NCI-H345 treated with DMSO at 0.1 percent for 48 hours (cell line): ENCODE data around the gene CEBPA.
"Not testable (repeated sequence)": the region's sequence is repeated elsewhere in the genome, so short reads cannot be mapped to it uniquely, and the experiment has no call there.

Experiments used
- DNase-seq: peaks from one replicate; lab custom pipeline; 2025; ENCODE audit not compliant: unreplicated experiment; lab: John Stamatoyannopoulos, UW

The CEBPA gene

GRCh38 chr19:33301144-33301899 is 1.0 kb downstream of the CEBPA start:
- DNase-seq: no peak

- no peak for DNase-seq
These were observed 1.5 kb downstream of the CEBPA start for GRCh38 chr19:33300894-33301143.

- DNase-seq: no peak
These were observed 2.1 kb downstream of the CEBPA start for GRCh38 chr19:33300009-33300893.

DNA sequence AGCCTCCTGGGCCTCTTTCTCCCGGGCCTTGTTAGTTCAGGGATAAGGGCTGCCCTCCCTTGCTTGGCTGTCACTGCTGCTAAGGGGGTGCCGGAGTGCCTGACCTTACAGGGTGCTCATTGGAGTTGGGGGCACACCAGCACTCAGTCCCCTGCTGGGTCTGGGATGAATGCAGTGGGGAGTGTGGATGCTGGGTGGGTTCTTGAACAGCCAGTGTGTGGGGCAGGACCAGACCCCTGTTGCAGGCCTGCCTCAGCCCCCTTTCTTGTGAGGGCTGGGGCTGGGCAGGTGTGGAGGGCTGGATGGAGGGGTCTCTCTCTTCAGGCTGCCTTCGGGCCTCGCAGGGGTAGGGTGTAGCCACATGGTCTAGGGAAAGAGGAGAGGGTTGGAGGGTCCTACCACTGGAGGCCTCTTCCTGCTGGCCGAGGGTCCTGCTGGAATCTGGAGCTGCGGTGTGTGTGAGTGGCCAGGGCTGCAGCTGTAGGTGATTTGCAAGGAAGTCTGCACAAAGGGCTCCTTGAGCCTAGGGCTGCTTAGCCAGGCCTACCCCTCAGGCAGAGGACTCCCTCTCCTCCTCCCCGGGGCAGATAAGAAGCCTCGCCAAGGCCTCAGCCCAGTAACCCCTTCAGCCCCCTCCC is 3.2 kb downstream of the CEBPA start:
- no peak for DNase-seq

- DNase-seq: no peak
These were observed 4.0 kb downstream of the CEBPA start for GRCh38 chr19:33298146-33298911.

DNA sequence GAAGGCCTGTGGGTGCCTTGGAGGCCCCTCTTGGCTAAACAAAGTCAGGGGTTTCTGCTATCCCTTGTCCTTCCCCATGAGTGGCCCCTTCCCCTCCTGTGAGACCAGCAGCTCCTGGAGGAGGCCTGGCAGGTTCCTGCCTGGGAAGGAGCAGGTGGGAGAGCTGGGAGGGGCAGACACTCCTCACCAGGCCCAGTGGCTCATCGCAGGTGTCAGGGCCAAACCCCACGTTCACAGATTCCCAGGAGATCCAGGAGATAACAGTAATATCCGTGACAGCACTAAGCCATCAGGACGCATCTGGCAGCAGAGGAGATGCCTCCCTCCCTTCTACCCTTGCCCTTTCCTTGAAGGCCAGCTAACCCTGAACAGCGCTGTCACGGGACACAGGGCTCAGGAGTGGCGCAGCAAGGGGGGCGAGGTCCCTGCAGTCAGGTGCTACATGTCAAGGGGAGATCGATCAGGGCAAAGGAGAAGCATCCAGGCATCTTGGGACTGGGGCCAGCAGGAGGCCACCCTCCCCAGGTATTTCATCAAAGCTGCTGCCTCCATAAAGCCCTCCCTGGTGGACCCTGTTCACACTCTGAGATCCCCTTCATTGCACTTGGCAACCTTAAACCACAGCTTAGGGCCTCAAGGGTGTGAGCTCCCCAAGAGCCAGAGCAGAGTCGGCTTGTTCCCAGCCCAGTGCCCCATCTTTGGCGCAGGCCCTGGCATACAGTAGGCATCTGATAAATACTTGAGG is 4.8 kb downstream of the CEBPA start:
- DNase-seq: no peak

DNA sequence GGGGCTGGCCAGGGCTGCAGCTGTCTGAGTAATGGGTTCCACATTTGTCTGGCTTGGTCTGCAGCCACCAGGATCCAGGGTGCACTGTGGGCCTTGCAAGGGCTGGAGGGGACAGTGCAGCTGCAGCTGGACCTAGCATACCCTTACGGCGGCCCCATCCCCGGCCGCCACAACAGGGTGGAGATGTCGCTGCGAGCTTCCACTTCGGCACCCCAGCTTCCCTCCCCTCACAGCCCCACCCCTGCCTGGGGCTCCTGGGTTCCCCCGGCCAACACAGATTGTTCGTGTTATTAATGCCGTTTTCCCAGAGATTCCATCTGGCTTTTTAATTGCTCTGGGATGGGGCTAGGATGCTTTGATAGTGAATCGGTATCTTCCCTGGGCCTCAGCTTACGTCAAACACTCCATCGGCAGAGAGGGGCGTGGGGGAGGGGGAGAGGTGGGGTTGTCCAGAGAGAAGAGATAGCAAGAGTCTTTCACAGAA is 5.8 kb downstream of the CEBPA start:
- no peak for DNase-seq

DNA sequence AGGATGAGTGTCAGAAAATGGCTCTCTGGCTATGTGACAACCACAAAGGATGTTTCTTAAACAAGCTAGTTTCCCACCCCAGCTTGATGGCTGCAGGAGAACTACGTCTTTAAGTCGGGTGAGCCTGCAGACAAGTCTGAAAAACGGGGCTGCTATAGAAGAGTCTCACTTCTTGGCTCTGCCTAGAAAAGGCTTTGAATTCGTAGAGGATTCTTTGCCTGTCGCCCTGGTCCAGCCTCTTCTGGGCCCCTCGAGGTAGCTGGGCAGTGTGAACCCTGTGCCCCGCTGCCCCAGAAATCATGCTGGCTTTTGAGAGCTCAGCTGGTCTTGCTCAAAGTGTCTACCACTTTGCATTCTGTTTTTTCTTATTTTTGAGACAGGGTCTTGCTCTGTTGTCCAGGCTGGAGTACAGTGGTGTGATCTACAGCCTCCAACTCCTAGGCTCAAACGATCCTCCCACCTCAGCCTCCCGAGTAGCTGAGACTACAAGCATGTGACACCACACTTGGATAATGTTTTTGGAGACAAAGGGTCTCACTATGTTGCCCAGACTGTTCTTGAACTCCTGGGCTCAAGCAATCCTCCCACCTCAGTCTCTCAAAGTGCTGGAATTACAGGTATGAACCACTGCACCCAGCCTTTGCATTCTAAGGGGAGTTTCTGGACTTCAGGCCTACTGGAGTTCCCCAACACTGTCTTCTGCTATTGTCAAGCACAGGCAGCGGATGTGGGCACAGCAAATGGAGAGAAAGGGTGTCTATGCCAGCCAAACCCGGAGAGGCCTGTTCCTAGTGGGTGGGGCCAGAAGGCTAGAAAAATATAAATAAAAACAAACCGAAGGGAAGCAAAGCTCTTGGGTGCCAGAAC is 6.5 kb downstream of the CEBPA start:
- no peak for DNase-seq

- DNase-seq: not testable (repeated sequence)
These were observed 7.3 kb downstream of the CEBPA start for GRCh38 chr19:33295046-33295445.

GRCh38 chr19:33294058-33294798 is 8.1 kb downstream of the CEBPA start:
- no peak for DNase-seq

DNA sequence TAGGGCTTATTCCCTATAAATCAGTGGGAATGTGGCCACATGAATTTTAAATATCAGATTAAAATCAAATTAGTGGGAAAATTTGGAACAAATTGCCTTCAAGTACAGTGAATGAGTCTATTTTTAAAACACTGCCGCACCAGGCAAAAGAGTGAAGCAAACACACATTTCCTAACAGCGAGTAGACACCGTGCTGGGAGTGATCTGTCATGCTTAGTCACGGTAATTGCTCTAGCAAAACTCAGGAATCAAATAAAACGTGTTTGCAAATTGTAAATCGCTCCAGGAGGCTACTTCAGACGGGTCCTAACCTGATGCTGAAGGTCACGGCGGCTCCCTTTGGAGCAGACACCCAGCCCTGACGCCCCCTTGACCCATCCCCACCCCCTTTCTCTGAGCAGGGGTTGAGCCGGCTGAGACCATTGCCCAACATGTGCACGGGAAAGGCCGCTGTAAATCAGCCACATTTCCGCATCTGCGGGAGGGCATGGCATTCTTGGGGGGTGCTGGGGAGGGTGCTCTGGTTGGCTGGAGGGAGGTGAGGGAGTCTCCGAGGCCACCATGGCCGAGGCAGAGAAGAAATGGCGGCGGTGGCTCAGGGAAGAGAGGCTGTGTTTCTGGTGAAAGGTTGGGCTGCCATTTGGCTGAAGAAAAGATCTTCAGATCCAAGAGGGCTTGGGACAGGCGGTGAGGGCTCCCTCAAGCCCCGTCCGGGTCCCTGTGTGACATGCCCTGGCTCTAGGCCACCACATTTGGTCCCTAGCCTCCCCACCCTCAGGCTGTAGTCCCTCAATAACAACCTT is 8.9 kb downstream of the CEBPA start:
- peak; percentile 87 for DNase-seq

DNA sequence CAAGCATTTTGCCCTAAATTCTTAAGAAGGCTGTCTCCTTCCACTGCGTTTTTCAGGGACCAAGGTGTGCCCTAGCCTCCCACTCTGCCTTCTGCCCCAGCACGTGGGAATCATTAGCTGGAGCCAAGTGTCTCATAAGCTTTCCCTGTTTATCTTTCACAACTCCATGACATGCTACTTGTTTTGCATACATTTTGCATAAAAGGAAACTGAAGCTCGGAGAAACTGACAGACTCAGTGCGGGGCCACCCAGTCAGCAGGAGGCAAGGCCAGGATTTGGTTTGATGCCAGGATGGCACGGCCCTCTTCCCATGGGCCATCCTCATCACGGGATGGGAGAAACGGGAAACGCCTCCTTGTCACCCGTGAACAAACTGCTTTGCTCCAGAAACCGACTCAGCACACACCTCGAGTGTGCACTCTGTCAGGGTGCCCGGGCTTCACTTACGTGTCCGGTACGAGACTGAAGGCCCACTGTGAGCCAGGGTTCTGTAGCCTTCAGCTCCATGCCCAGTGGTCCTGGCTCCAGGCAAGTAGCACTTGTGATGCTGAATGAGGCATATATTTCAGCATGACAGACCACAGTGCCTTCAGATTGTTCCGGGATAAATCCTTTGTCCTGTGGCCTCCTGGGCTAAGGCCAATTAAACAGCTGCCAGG is 9.6 kb downstream of the CEBPA start:
- DNase-seq: peak; percentile 75

GRCh38 chr19:33291623-33292534 is 10.5 kb downstream of the CEBPA start:
- no peak for DNase-seq

- DNase-seq: no peak
These were observed 11.2 kb downstream of the CEBPA start for GRCh38 chr19:33290956-33291622.

GRCh38 chr19:33290082-33290815 is 12.1 kb downstream of the CEBPA start:
- no peak for DNase-seq
